ENCODE measurements around the gene OPALIN. TPM values are rescaled to one million over a fixed set of nuclear protein-coding genes. Genes with fewer than 3 reads are reported as not detected.

Gene OPALIN
- total and polyA plus RNA-seq, 2 donors (not counting 3 experiments of a cell fraction or from before 2014, with no cell fraction given) = not detected

GRCh38 chr10:96311180-96311715 lies 47.6 kb downstream of the OPALIN start:
- POLR2A ChIA-PET = no interaction called here

More at GRCh38 chr10:96311180-96311715, 47.6 kb downstream of the OPALIN start:
- Histone ChIP-seq H3K36me3 (ENCODE audit: control insufficient read depth in 2 of 2, extremely low read depth in 1 of 2, insufficient read depth in 2 of 2, low read length in 2 of 2) (no peaks in the 10 kb centered on the region), H3K27me3 (ENCODE audit: control insufficient read depth in 2 of 2, insufficient read depth in 2 of 2, low read length in 2 of 2) (no peaks in the 10 kb centered on the region), H3K4me1 (ENCODE audit: control insufficient read depth, extremely low read depth, insufficient read depth, low read length) (no peaks in the 10 kb centered on the region), H4K20me1 (replicated peaks; ENCODE audit: control insufficient read depth, extremely low read depth, insufficient read depth, low read length) (no peaks in the 10 kb centered on the region), H3K4me2 (ENCODE audit: insufficient read depth, low read length) (no peak overlapping the region), H3K27ac (ENCODE audit: insufficient read depth, low read depth, low read length) (no peak overlapping the region), H3K9ac (replicated peaks; ENCODE audit: extremely low read depth, insufficient read depth, low read length) (no peak overlapping the region), H3K79me2 (ENCODE audit: control insufficient read depth, insufficient read depth, low read length) (no peaks in the 10 kb centered on the region), H3K4me3 (replicated peaks in 1 of 3; ENCODE audit: insufficient read depth in 1 of 3, low read depth in 1 of 3, low read length in 3 of 3) (no peak overlapping the region), H3K9me3 (replicated peaks; ENCODE audit: control insufficient read depth, insufficient read depth, low read length) (no peaks in the 10 kb centered on the region), H2AFZ (ENCODE audit: low read depth, low read length) (no peak overlapping the region), H3K9me1 (replicated peaks; ENCODE audit: control insufficient read depth, extremely low read depth, insufficient read depth, low read length) (no peaks in the 10 kb centered on the region)
- CTCF ChIA-PET = no interaction called here
- no TSS peak for BruUV-seq (replicated peaks)
- DNase-seq (ENCODE audit: low read depth, low spot score) = no peak
- intact Hi-C loops (cut with micrococcal nuclease) (no loop called here), dilution Hi-C loops (cut with MboI; ENCODE audit: extremely low pct_ligation_motif_present, low sequenced_read_pairs) (no loop called here)
- FAIRE-seq = no peak
- TF ChIP-seq FOS (IDR thresholded peaks at IDR 0.05; ENCODE audit: borderline replicate concordance, insufficient read depth, low read length) (no peak), POLR2AphosphoS5 (IDR thresholded peaks at IDR 0.05; ENCODE audit: insufficient read depth, low read depth, low read length) (no peak), MAX (IDR thresholded peaks at IDR 0.05; ENCODE audit: insufficient read depth, insufficient read length) (no peak), GATA2 (IDR thresholded peaks at IDR 0.05; ENCODE audit: insufficient read depth, insufficient read length, low read depth, low read length) (no peak), JUN (IDR thresholded peaks at IDR 0.05; ENCODE audit: borderline replicate concordance, insufficient read depth, insufficient read length, low read depth) (no peak), MYC (IDR thresholded peaks at IDR 0.05; ENCODE audit: low read depth, low read length) (no peak), POLR2A (IDR thresholded peaks at IDR 0.05; ENCODE audit: low read depth, low read length) (no peak), EZH2 (IDR thresholded peaks at IDR 0.05; ENCODE audit: borderline replicate concordance, low read depth, low read length, severe bottlenecking) (no peak)
- TF ChIP-seq, protein P1, sequence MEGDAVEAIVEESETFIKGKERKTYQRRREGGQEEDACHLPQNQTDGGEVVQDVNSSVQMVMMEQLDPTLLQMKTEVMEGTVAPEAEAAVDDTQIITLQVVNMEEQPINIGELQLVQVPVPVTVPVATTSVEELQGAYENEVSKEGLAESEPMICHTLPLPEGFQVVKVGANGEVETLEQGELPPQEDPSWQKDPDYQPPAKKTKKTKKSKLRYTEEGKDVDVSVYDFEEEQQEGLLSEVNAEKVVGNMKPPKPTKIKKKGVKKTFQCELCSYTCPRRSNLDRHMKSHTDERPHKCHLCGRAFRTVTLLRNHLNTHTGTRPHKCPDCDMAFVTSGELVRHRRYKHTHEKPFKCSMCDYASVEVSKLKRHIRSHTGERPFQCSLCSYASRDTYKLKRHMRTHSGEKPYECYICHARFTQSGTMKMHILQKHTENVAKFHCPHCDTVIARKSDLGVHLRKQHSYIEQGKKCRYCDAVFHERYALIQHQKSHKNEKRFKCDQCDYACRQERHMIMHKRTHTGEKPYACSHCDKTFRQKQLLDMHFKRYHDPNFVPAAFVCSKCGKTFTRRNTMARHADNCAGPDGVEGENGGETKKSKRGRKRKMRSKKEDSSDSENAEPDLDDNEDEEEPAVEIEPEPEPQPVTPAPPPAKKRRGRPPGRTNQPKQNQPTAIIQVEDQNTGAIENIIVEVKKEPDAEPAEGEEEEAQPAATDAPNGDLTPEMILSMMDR (IDR thresholded peaks at IDR 0.05; ENCODE audit: extremely low read depth in 1 of 2, insufficient read depth in 1 of 2, low read depth in 1 of 2, low read length in 2 of 2) = no peak

All from endothelial cell of umbilical vein (primary cell).